HepG2 (cell line): ENCODE measurements around the gene TCFL5. TPM values are rescaled to one million over a fixed set of nuclear protein-coding genes. Genes with fewer than 3 reads are reported as not detected.
A peak's percentile ranks its signal among the peaks of the same experiment; 100 is the strongest.

Experiments
- CHCHD3 ChIP-seq: sonication (generic); formaldehyde crosslinking; IDR thresholded peaks from 2 replicates; pipeline ENCODE4 v1.8.0; 2022; ENCODE audit warnings: mild to moderate bottlenecking, missing genetic modification reagents, moderate library complexity
- EZH2 ChIP-seq: conservative IDR thresholded peaks from 2 replicates; pipeline ENCODE4 v1.6.1; 2012; ENCODE audit warnings: mild to moderate bottlenecking, low read depth, low read length, moderate library complexity
- HOXA5 ChIP-seq: sonication (generic); formaldehyde crosslinking; IDR thresholded peaks from 2 replicates; pipeline ENCODE4 v1.4.0; 2020; ENCODE audit warnings: missing genetic modification reagents
- NR2F1 ChIP-seq, 2 experiments: fragments of 450-650 bp in 1 of 2; formaldehyde crosslinking in 1 of 2; IDR thresholded peaks; 2 replicates each; pipeline versions ENCODE4 v1.5.0 to v1.6.1; 2016 to 2020; ENCODE audit warnings: mild to moderate bottlenecking in 1 of 2, missing compliant biosample characterization in 1 of 2, missing genetic modification reagents in 1 of 2, moderate library complexity in 1 of 2
- SRSF9 ChIP-seq: fragments of 200-400 bp; formaldehyde crosslinking; IDR thresholded peaks from 2 replicates; pipeline ENCODE4 v1.6.1; 2018; ENCODE audit warnings: borderline replicate concordance, mild to moderate bottlenecking, low read depth, low read length; ENCODE audit not compliant: insufficient read depth, poor library complexity, severe bottlenecking
- TAF1 ChIP-seq: sonication (generic); formaldehyde crosslinking; IDR thresholded peaks from 2 replicates; pipeline ENCODE4 v1.4.0; 2020; ENCODE audit warnings: missing genetic modification reagents
- TSC22D2 ChIP-seq: sonication (generic); formaldehyde crosslinking; IDR thresholded peaks from 2 replicates; pipeline ENCODE4 v1.5.1; 2020; ENCODE audit warnings: missing genetic modification reagents, mild to moderate bottlenecking, borderline replicate concordance
- ZNF136 ChIP-seq: sonication (generic); formaldehyde crosslinking; IDR thresholded peaks from 2 replicates; pipeline ENCODE4 v1.8.1; 2022; ENCODE audit warnings: low read depth, mild to moderate bottlenecking, moderate library complexity, missing genetic modification reagents
- ZNF235 ChIP-seq: sonication (generic); formaldehyde crosslinking; IDR thresholded peaks from 2 replicates; pipeline ENCODE4 v1.8.1; 2023; ENCODE audit warnings: mild to moderate bottlenecking, missing genetic modification reagents, borderline replicate concordance
- ZNF33A ChIP-seq: sonication (generic); formaldehyde crosslinking; IDR thresholded peaks from 2 replicates; pipeline ENCODE4 v1.5.1; 2020; ENCODE audit warnings: missing genetic modification reagents, mild to moderate bottlenecking, moderate library complexity, borderline replicate concordance
- ZNF557 ChIP-seq: sonication (generic); formaldehyde crosslinking; IDR thresholded peaks from 2 replicates; pipeline ENCODE4 v1.4.0; 2020; ENCODE audit warnings: missing genetic modification reagents
- ZNF616 ChIP-seq: sonication (generic); formaldehyde crosslinking; IDR thresholded peaks from 2 replicates; pipeline ENCODE4 v1.5.0; 2020; ENCODE audit warnings: low read depth, mild to moderate bottlenecking, missing genetic modification reagents
- ZNF747 ChIP-seq: sonication (generic); formaldehyde crosslinking; IDR thresholded peaks from 2 replicates; pipeline ENCODE4 v1.8.1; 2023; ENCODE audit warnings: missing genetic modification reagents, mild to moderate bottlenecking, borderline replicate concordance
- ZNF775 ChIP-seq: sonication (generic); formaldehyde crosslinking; IDR thresholded peaks from 2 replicates; pipeline ENCODE4 v1.4.0; 2020; ENCODE audit warnings: missing genetic modification reagents, mild to moderate bottlenecking, moderate library complexity, borderline replicate concordance
- ZNF788 ChIP-seq: sonication (generic); formaldehyde crosslinking; IDR thresholded peaks from 2 replicates; pipeline ENCODE4 v1.5.0; 2020; ENCODE audit warnings: mild to moderate bottlenecking, missing genetic modification reagents, borderline replicate concordance
- polyA plus RNA-seq, 8 experiments: library from polyadenylated mRNA; depleted of rRNA in 3 of 8; stranded (reverse) in 7 of 8; unstranded in 1 of 8; fragments of >200 nt; fragmentation: Illumina TruSeq in 4 of 8; extraction: Trizol in 4 of 8; gene quantifications; 2 replicates each; pipeline versions ENCODE4 v1.2.1 to v1.2.3, GENCODE V29; 2011 to 2016; ENCODE audit warnings: low read depth in 4 of 8, missing spikeins in 1 of 8, mixed read lengths in 1 of 8; ENCODE audit not compliant: insufficient read depth in 1 of 8
- total RNA-seq, 5 experiments: library from RNA; depleted of rRNA; stranded (reverse); fragments of >200 nt; fragmentation: Illumina TruSeq; extraction: Trizol; gene quantifications; 2 replicates each; pipeline ENCODE4 v1.2.3, GENCODE V29; 2016; ENCODE audit warnings: low read depth in 1 of 5
- TF ChIP-seq, protein P1 (sequence below): sonication (generic); formaldehyde crosslinking; IDR thresholded peaks from 2 replicates; pipeline ENCODE4 v1.8.1; 2023; ENCODE audit warnings: mild to moderate bottlenecking, missing genetic modification reagents
- TF ChIP-seq, protein P2 (sequence below): sonication (generic); IDR thresholded peaks from 2 replicates; pipeline ENCODE4 v1.6.1; 2016; ENCODE audit warnings: low read depth, borderline replicate concordance
- TF ChIP-seq, protein P3 (sequence below): sonication (generic); formaldehyde crosslinking; IDR thresholded peaks from 2 replicates; pipeline ENCODE4 v1.5.0; 2020; ENCODE audit warnings: mild to moderate bottlenecking, missing genetic modification reagents
- TF ChIP-seq, protein P4 (sequence below): sonication (generic); formaldehyde crosslinking; conservative IDR thresholded peaks from 2 replicates; pipeline ENCODE4 v1.4.0; 2020; ENCODE audit warnings: mild to moderate bottlenecking, missing genetic modification reagents, moderate library complexity

TCFL5 gene
- total and polyA plus RNA-seq, 2 of the 13 experiments (the other 11 are each of a cell fraction or from before 2014, with no cell fraction given) = 14.8 to 20.0 TPM

DNA sequence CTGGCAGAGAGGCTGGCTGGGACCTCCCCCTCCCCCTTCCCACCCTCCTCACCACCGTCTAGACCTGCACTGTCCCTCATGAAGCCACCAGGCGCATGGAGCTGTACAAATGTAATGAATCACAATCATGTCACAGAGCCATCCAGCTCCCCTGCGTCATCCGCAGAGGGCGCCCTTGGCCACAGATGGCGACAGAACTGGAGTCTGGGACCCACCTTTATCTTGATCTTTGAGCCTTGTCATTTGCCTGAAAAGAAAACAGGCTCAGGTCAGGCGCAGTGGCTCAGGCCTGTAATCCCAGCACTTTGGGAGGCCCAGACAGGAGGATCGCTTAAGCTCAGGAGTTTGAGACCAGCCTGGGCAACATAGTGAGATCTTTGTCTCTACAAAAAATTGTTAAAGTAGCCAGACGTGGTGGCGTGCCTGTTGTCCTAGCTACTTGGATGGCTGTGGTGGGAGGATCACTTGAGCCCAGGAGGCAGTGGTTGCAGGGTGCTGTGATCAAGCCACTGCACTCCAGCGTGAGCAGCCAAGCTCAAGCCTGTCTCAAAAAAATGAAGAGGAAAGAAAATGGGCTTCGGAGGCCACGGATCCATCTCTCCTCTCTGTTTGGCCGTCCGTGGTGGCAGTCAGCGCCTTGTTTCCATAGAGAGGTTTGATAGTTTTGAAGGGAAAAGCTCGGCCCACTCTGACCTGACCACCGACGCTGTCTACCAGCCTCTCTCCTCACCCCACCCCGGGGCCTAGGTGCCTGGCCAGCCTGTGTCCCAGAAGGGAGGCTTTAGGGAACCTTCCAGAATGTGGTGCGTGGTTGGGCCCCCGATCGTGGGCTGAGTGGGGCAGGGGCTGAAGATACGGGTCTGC is 38.6 kb downstream of the TCFL5 start (continued):
- TF ChIP-seq, protein P1, sequence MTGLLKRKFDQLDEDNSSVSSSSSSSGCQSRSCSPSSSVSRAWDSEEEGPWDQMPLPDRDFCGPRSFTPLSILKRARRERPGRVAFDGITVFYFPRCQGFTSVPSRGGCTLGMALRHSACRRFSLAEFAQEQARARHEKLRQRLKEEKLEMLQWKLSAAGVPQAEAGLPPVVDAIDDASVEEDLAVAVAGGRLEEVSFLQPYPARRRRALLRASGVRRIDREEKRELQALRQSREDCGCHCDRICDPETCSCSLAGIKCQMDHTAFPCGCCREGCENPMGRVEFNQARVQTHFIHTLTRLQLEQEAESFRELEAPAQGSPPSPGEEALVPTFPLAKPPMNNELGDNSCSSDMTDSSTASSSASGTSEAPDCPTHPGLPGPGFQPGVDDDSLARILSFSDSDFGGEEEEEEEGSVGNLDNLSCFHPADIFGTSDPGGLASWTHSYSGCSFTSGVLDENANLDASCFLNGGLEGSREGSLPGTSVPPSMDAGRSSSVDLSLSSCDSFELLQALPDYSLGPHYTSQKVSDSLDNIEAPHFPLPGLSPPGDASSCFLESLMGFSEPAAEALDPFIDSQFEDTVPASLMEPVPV (CRISPR knock-in tag) = no peak
- peak; percentile 97 for TF ChIP-seq HOXA5 (CRISPR knock-in tag)
- no peak for TF ChIP-seq ZNF235
- peak; percentile 93; the same call in 1 of the 2 replicates for TF ChIP-seq ZNF136
- no peak for TF ChIP-seq CHCHD3 (CRISPR knock-in tag)
- TF ChIP-seq ZNF788 (CRISPR knock-in tag) = peak; percentile 78; the same call in 1 of the 2 replicates
- peak; percentile 19 to 58; a peak in 2 of 4 replicates for TF ChIP-seq NR2F1 (CRISPR knock-in tag; IDR thresholded peaks at IDR 0.05)
- TF ChIP-seq ZNF557 (CRISPR knock-in tag) = no peak
- TF ChIP-seq ZNF616 (CRISPR knock-in tag) = peak; percentile 89; the same call in 1 of the 2 replicates
- TF ChIP-seq TAF1 (CRISPR knock-in tag) = no peak; the same call in 1 of the 2 replicates
- TF ChIP-seq, protein P2, sequence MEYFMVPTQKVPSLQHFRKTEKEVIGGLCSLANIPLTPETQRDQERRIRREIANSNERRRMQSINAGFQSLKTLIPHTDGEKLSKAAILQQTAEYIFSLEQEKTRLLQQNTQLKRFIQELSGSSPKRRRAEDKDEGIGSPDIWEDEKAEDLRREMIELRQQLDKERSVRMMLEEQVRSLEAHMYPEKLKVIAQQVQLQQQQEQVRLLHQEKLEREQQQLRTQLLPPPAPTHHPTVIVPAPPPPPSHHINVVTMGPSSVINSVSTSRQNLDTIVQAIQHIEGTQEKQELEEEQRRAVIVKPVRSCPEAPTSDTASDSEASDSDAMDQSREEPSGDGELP = peak; percentile 72; the same call in 1 of the 2 replicates
- TF ChIP-seq ZNF775 (CRISPR knock-in tag) = no peak
- TF ChIP-seq TSC22D2 (CRISPR knock-in tag) = peak; percentile 76
- TF ChIP-seq, protein P3, sequence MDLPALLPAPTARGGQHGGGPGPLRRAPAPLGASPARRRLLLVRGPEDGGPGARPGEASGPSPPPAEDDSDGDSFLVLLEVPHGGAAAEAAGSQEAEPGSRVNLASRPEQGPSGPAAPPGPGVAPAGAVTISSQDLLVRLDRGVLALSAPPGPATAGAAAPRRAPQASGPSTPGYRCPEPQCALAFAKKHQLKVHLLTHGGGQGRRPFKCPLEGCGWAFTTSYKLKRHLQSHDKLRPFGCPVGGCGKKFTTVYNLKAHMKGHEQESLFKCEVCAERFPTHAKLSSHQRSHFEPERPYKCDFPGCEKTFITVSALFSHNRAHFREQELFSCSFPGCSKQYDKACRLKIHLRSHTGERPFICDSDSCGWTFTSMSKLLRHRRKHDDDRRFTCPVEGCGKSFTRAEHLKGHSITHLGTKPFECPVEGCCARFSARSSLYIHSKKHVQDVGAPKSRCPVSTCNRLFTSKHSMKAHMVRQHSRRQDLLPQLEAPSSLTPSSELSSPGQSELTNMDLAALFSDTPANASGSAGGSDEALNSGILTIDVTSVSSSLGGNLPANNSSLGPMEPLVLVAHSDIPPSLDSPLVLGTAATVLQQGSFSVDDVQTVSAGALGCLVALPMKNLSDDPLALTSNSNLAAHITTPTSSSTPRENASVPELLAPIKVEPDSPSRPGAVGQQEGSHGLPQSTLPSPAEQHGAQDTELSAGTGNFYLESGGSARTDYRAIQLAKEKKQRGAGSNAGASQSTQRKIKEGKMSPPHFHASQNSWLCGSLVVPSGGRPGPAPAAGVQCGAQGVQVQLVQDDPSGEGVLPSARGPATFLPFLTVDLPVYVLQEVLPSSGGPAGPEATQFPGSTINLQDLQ = no peak; the same call in 1 of the 2 replicates
- no peak for TF ChIP-seq EZH2
- TF ChIP-seq, protein P4, sequence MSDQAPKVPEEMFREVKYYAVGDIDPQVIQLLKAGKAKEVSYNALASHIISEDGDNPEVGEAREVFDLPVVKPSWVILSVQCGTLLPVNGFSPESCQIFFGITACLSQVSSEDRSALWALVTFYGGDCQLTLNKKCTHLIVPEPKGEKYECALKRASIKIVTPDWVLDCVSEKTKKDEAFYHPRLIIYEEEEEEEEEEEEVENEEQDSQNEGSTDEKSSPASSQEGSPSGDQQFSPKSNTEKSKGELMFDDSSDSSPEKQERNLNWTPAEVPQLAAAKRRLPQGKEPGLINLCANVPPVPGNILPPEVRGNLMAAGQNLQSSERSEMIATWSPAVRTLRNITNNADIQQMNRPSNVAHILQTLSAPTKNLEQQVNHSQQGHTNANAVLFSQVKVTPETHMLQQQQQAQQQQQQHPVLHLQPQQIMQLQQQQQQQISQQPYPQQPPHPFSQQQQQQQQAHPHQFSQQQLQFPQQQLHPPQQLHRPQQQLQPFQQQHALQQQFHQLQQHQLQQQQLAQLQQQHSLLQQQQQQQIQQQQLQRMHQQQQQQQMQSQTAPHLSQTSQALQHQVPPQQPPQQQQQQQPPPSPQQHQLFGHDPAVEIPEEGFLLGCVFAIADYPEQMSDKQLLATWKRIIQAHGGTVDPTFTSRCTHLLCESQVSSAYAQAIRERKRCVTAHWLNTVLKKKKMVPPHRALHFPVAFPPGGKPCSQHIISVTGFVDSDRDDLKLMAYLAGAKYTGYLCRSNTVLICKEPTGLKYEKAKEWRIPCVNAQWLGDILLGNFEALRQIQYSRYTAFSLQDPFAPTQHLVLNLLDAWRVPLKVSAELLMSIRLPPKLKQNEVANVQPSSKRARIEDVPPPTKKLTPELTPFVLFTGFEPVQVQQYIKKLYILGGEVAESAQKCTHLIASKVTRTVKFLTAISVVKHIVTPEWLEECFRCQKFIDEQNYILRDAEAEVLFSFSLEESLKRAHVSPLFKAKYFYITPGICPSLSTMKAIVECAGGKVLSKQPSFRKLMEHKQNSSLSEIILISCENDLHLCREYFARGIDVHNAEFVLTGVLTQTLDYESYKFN (CRISPR knock-in tag) = peak; percentile 87
- 0 out of 2 replicates have a peak, but pooled peaks have one; percentile 90 for TF ChIP-seq ZNF33A (CRISPR knock-in tag)
- TF ChIP-seq SRSF9 = no peak
- no peak for TF ChIP-seq ZNF747 (CRISPR knock-in tag)
